ENCODE measurements around the gene C16orf74. TPM values are rescaled to one million over a fixed set of nuclear protein-coding genes. Genes with fewer than 3 reads are reported as not detected.

The C16orf74 gene
- total and polyA plus RNA-seq, 9 donors: 0.38 to 1.5 (median 0.63) TPM; not detected in 2

DNA sequence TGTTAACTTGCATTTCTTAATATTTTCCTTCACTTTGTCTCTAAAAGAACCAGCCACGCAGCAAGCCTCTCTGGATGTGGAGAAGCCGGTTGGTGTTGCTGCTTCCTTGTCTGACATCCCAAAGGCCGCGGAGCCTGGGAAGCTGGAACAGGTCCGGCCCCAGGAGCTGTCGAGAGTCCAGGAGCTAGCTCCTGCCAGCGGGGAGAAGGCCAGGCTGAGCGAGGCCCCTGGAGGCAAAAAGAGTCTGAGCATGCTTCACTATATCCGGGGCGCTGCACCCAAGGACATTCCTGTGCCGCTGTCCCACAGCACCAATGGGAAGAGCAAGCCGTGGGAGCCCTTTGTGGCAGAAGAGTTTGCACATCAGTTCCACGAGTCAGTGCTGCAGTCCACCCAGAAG, 85.0 kb downstream of the C16orf74 start:
- TF ChIP-seq CTCF (IDR thresholded peaks at IDR 0.05): no peak
- TF ChIP-seq EP300 (IDR thresholded peaks at IDR 0.05): no peak
- no peak for TF ChIP-seq POLR2A (IDR thresholded peaks at IDR 0.05)
- Histone ChIP-seq H3K27ac (no peak overlapping the region), H3K4me1 (ENCODE audit: insufficient read depth) (no peaks in the 10 kb centered on the region), H3K9me3 (no peaks in the 10 kb centered on the region), H3K4me3 (no peak overlapping the region), H3K27me3 (no peaks in the 10 kb centered on the region), H3K36me3 (no peaks in the 10 kb centered on the region)
- intact Hi-C loops (cut with DNase I): no loop called here
- WGBS, 3 donors: 82 to 90% (median 86%) methylated on average over 13 of the region's 13 CpGs
- DNase-seq: peak in 2 of 5 donors; percentile 18 to 32

GRCh38 chr16:85665373-85665740, 85.5 kb downstream of the C16orf74 start:
- TF ChIP-seq POLR2A (IDR thresholded peaks at IDR 0.05) (no peak), CTCF (IDR thresholded peaks at IDR 0.05) (no peak), EP300 (IDR thresholded peaks at IDR 0.05) (no peak)
- intact Hi-C loops (cut with DNase I): no loop called here
- Histone ChIP-seq H3K27ac (no peak overlapping the region), H3K36me3 (no peaks in the 10 kb centered on the region), H3K9me3 (no peaks in the 10 kb centered on the region), H3K4me1 (ENCODE audit: insufficient read depth) (no peaks in the 10 kb centered on the region), H3K4me3 (no peak overlapping the region), H3K27me3 (no peaks in the 10 kb centered on the region)
- WGBS, 3 donors: 91 to 95% (median 93%) methylated on average over 12 of the region's 12 CpGs
- no peak for DNase-seq

- Histone ChIP-seq H3K4me1 (ENCODE audit: insufficient read depth) (no peaks in the 10 kb centered on the region), H3K27ac (no peak overlapping the region), H3K27me3 (no peaks in the 10 kb centered on the region), H3K9me3 (no peaks in the 10 kb centered on the region), H3K36me3 (no peaks in the 10 kb centered on the region), H3K4me3 (no peak overlapping the region)
- DNase-seq: peak in 1 of 5 donors; percentile 23
- TF ChIP-seq CTCF (IDR thresholded peaks at IDR 0.05) (no peak), EP300 (IDR thresholded peaks at IDR 0.05) (no peak), POLR2A (IDR thresholded peaks at IDR 0.05) (no peak)
- 93 to 95% (median 94%) methylated on average over 27 of the region's 27 CpGs for WGBS, 3 donors
- intact Hi-C loops (cut with DNase I): no loop called here
Measured at GRCh38 chr16:85664580-85665372, 86.1 kb downstream of the C16orf74 start.

DNA sequence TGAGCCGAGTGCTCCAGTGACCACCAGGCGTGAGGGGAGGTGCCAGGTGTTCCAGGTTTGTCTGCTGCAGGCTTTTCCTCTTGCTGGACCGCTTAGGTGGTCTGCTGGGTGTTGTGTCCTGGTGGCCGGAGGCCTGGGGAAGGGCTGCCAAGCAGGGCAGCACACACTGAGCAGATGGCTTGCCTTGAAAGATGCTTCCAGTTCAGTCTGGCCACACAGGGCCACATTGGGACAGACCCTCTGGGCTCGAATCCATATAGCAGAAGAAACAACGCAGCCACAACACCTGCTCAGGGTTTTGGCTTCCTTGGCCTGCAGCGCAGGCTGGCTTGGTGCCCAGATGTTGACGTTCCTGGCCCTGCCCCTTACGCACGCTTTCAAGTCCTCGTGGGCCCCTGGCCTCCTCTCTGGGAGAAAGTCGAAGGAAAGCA, 87.0 kb downstream of the C16orf74 start:
- H3K4me1 ChIP-seq (ENCODE audit: insufficient read depth): no peaks in the 10 kb centered on the region
- H3K9me3 ChIP-seq: no peaks in the 10 kb centered on the region
- no peaks in the 10 kb centered on the region for H3K27me3 ChIP-seq
- 30 to 44% (median 36%) methylated on average over 11 to 12 of the region's 12 CpGs for WGBS, 3 donors
- DNase-seq: peak; percentile 70 to 88 (median 79)
- H3K4me3 ChIP-seq: no peak overlapping the region
- no peaks in the 10 kb centered on the region for H3K36me3 ChIP-seq
- H3K27ac ChIP-seq: no peak overlapping the region
- intact Hi-C loops (cut with DNase I): no loop called here
- TF ChIP-seq EP300 (IDR thresholded peaks at IDR 0.05) (no peak), POLR2A (IDR thresholded peaks at IDR 0.05) (no peak), CTCF (IDR thresholded peaks at IDR 0.05) (no peak)

Data from ovary (tissue), 9 donors.